CD4-positive, CD25-positive, alpha-beta regulatory T cell (primary cell): ENCODE results near the gene SYDE1. TPM values are rescaled to one million over a fixed set of nuclear protein-coding genes. Genes with fewer than 3 reads are reported as not detected.
"Not testable (repeated sequence)": the region's sequence is repeated elsewhere in the genome, so short reads cannot be mapped to it uniquely, and the experiment has no call there.

Source experiments
- ATAC-seq, 2 donors: fragments of 150-1000 bp; cut with Tn5 transposase; one replicate each; pipeline ENCODE4 v1.10.0; 2021; ENCODE audit warnings: low read depth in 2 of 2, moderate number of reproducible peaks in 2 of 2, moderate library complexity in 1 of 2
- DNase-seq, 3 donors: peaks; one replicate each; pipeline versions ENCODE4 v3.0.0 to v3.0.0-alpha.2; 2012 to 2022; ENCODE audit warnings: mixed read lengths in 1 of 3
- H3K27ac ChIP-seq: one replicate; pipeline ENCODE4 v1.7.0; 2013; ENCODE audit warnings: mild to moderate bottlenecking, low read length; ENCODE audit not compliant: insufficient read depth, poor library complexity, severe bottlenecking
- H3K27me3 ChIP-seq: one replicate; pipeline ENCODE4 v1.7.0; 2013; ENCODE audit warnings: low read length; ENCODE audit not compliant: control insufficient read depth, insufficient read depth
- H3K36me3 ChIP-seq: one replicate; pipeline ENCODE4 v1.7.0; 2013; ENCODE audit warnings: mild to moderate bottlenecking, low read length, moderate library complexity; ENCODE audit not compliant: control insufficient read depth, insufficient read depth
- H3K4me1 ChIP-seq: 2 replicates; pipeline ENCODE4 v1.7.0; 2013; ENCODE audit warnings: mild to moderate bottlenecking, low read length; ENCODE audit not compliant: insufficient read depth, control insufficient read depth, poor library complexity, severe bottlenecking
- H3K4me3 ChIP-seq: one replicate; pipeline ENCODE4 v1.7.0; 2013; ENCODE audit warnings: low read depth, mild to moderate bottlenecking, low read length, moderate library complexity
- H3K9me3 ChIP-seq, 2 experiments: 1 replicate in 1 of 2; 2 replicates in 1 of 2; pipeline ENCODE4 v1.7.0; 2013; ENCODE audit warnings: low read length in 2 of 2, mild to moderate bottlenecking in 1 of 2, moderate library complexity in 1 of 2; ENCODE audit not compliant: control insufficient read depth in 2 of 2
- H3K27ac Mint-ChIP-seq, 3 donors: one replicate each; pipeline ENCODE4 v1.8.0; 2020 to 2022; ENCODE audit warnings: mild to moderate bottlenecking in 3 of 3, mixed read lengths in 3 of 3, moderate library complexity in 2 of 3
- H3K27me3 Mint-ChIP-seq: one replicate; pipeline ENCODE4 v1.8.0; 2022; ENCODE audit warnings: mild to moderate bottlenecking, mixed read lengths
- H3K36me3 Mint-ChIP-seq: one replicate; pipeline ENCODE4 v1.8.0; 2020; ENCODE audit warnings: mixed read lengths
- H3K4me1 Mint-ChIP-seq, 4 donors: one replicate each; pipeline ENCODE4 v1.8.0; 2020 to 2022; ENCODE audit warnings: mixed read lengths in 4 of 4, mild to moderate bottlenecking in 1 of 4
- H3K4me3 Mint-ChIP-seq, 4 donors: one replicate each; pipeline ENCODE4 v1.8.0; 2020 to 2022; ENCODE audit warnings: mild to moderate bottlenecking in 4 of 4, mixed read lengths in 4 of 4, moderate library complexity in 3 of 4
- H3K9me3 Mint-ChIP-seq, 7 donors: one replicate each; pipeline ENCODE4 v1.8.0; 2020 to 2022; ENCODE audit warnings: mixed read lengths in 7 of 7, mild to moderate bottlenecking in 3 of 7, moderate library complexity in 2 of 7
- polyA plus RNA-seq, 4 donors: library from polyadenylated mRNA; unstranded; fragments of 300-500 nt; fragmentation: Illumina TruSeq; gene quantifications; one replicate each; pipeline ENCODE4 v1.2.3, GENCODE V29; 2021
- total RNA-seq: library from RNA; stranded (reverse); gene quantifications from one replicate; pipeline ENCODE4 v1.2.3, GENCODE V29; 2022

Gene SYDE1
- total and polyA plus RNA-seq, 5 donors from 2014 or later, result not detected

- H3K27me3 ChIP-seq, result no peaks in the 10 kb centered on the region
- H3K4me1 ChIP-seq, result no peaks in the 10 kb centered on the region
- H3K9me3 Mint-ChIP-seq, result no peaks in the 10 kb centered on the region
- peaks cover 5% of the 10 kb centered on the region for H3K27me3 Mint-ChIP-seq
- H3K27ac Mint-ChIP-seq, result no peak within 1 kb of the TSS
- H3K4me3 Mint-ChIP-seq, result no peak within 1 kb of the TSS
- H3K36me3 Mint-ChIP-seq, result no peaks in the 10 kb centered on the region
- no peak within 1 kb of the TSS for H3K27ac ChIP-seq
- H3K4me1 Mint-ChIP-seq, result no peaks in the 10 kb centered on the region
- no peaks in the 10 kb centered on the region for H3K36me3 ChIP-seq
- H3K9me3 ChIP-seq, result no peaks in the 10 kb centered on the region
- ATAC-seq, result no peak
- no peak for DNase-seq
- H3K4me3 ChIP-seq, result no peak within 1 kb of the TSS
Observed at GRCh38 chr19:15081911-15082310, 25.3 kb upstream of the SYDE1 start, which contains the start of gene OR1I1. OR1I1 (plus strand) TSS chr19:15082211; CDS start chr19:15087066, 4,855 bp downstream.

GRCh38 chr19:15087182-15087581 lies 20.0 kb upstream of the SYDE1 start:
- Histone ChIP-seq H3K27ac (no peak overlapping the region), H3K4me1 (peaks cover 3% of the 10 kb centered on the region), H3K9me3 (no peaks in the 10 kb centered on the region), H3K36me3 (no peaks in the 10 kb centered on the region), H3K4me3 (no peak overlapping the region), H3K27me3 (no peaks in the 10 kb centered on the region)
- ATAC-seq (no peak), DNase-seq (no peak)
- Mint-ChIP-seq H3K36me3 (no peaks in the 10 kb centered on the region), H3K27ac (no peak overlapping the region), H3K4me3 (no peak overlapping the region), H3K9me3 (no peaks in the 10 kb centered on the region), H3K4me1 (peaks cover 0 to 2% (median 0%) of the 10 kb centered on the region in 4 donors), H3K27me3 (peaks cover 16% of the 10 kb centered on the region)

GRCh38 chr19:15091918-15092753 lies 15.1 kb upstream of the SYDE1 start:
- Mint-ChIP-seq H3K4me1 (peaks cover 0 to 4% (median 0%) of the 10 kb centered on the region in 4 donors), H3K27me3 (peaks cover 15% of the 10 kb centered on the region), H3K9me3 (no peaks in the 10 kb centered on the region), H3K27ac (no peak overlapping the region), H3K36me3 (no peaks in the 10 kb centered on the region), H3K4me3 (peak overlapping the region in 1 of 4 donors; percentile 29)
- Histone ChIP-seq H3K27me3 (no peaks in the 10 kb centered on the region), H3K4me1 (peaks cover 4% of the 10 kb centered on the region), H3K9me3 (no peaks in the 10 kb centered on the region), H3K4me3 (no peak overlapping the region), H3K27ac (no peak overlapping the region), H3K36me3 (no peaks in the 10 kb centered on the region)
- ATAC-seq, result peak in 1 of 2 donors; percentile 46
- peak; percentile 44 to 79 (median 64) for DNase-seq

- Mint-ChIP-seq H3K4me1 (peaks cover 0 to 4% (median 0%) of the 10 kb centered on the region in 4 donors), H3K4me3 (no peak overlapping the region), H3K27ac (no peak overlapping the region), H3K9me3 (no peaks in the 10 kb centered on the region), H3K36me3 (no peaks in the 10 kb centered on the region), H3K27me3 (peaks cover 8% of the 10 kb centered on the region)
- Histone ChIP-seq H3K4me1 (peaks cover 4% of the 10 kb centered on the region), H3K27me3 (no peaks in the 10 kb centered on the region), H3K27ac (no peak overlapping the region), H3K36me3 (no peaks in the 10 kb centered on the region), H3K9me3 (no peaks in the 10 kb centered on the region), H3K4me3 (no peak overlapping the region)
- ATAC-seq (no peak), DNase-seq (no peak)
Observed at GRCh38 chr19:15093001-15093400, 14.2 kb upstream of the SYDE1 start.

- ATAC-seq, result no peak
- Mint-ChIP-seq H3K36me3 (no peaks in the 10 kb centered on the region), H3K4me1 (peaks cover 0 to 4% (median 1%) of the 10 kb centered on the region in 4 donors), H3K27ac (no peak overlapping the region), H3K27me3 (peaks cover 4% of the 10 kb centered on the region), H3K9me3 (no peaks in the 10 kb centered on the region), H3K4me3 (no peak overlapping the region)
- Histone ChIP-seq H3K27me3 (no peaks in the 10 kb centered on the region), H3K4me3 (no peak overlapping the region), H3K36me3 (no peaks in the 10 kb centered on the region), H3K9me3 (no peaks in the 10 kb centered on the region), H3K27ac (no peak overlapping the region), H3K4me1 (peaks cover 4% of the 10 kb centered on the region)
- no peak for DNase-seq
Observed at GRCh38 chr19:15096223-15096622, 11.0 kb upstream of the SYDE1 start.

- H3K9me3 Mint-ChIP-seq, H3K4me3 ChIP-seq, H3K36me3 Mint-ChIP-seq, H3K27me3 Mint-ChIP-seq, H3K27ac Mint-ChIP-seq, H3K9me3 ChIP-seq, H3K4me3 Mint-ChIP-seq, ATAC-seq, H3K4me1 Mint-ChIP-seq, H3K36me3 ChIP-seq, H3K4me1 ChIP-seq, H3K27ac ChIP-seq, H3K27me3 ChIP-seq, DNase-seq: not testable (repeated sequence)
Observed at GRCh38 chr19:15097980-15098379, 9.2 kb upstream of the SYDE1 start.

- Mint-ChIP-seq H3K9me3 (peaks cover 0 to 10% (median 2%) of the 10 kb centered on the region in 7 donors), H3K4me3 (no peak overlapping the region), H3K36me3 (peaks cover 1% of the 10 kb centered on the region), H3K27me3 (peaks cover 4% of the 10 kb centered on the region), H3K27ac (no peak overlapping the region), H3K4me1 (peaks cover 0 to 3% (median 1%) of the 10 kb centered on the region in 4 donors)
- H3K27me3 ChIP-seq, result no peaks in the 10 kb centered on the region
- H3K9me3 ChIP-seq, result peaks cover 5 to 6% of the 10 kb centered on the region in 2 experiments
- H3K27ac ChIP-seq, result no peak overlapping the region
- no peaks in the 10 kb centered on the region for H3K36me3 ChIP-seq
- no peaks in the 10 kb centered on the region for H3K4me1 ChIP-seq
- no peak for DNase-seq
- no peak for ATAC-seq
- H3K4me3 ChIP-seq, result no peak overlapping the region
Observed at GRCh38 chr19:15098460-15098859, 8.7 kb upstream of the SYDE1 start.
